Memory B cell (primary cell): ENCODE data around the gene MRPL22.
"Not testable (repeated sequence)": the region's sequence is repeated elsewhere in the genome, so short reads cannot be mapped to it uniquely, and the experiment has no call there.

Experiments used
- ATAC-seq: fragments of 150-1000 bp; cut with Tn5 transposase; 2 replicates; pipeline ENCODE4 v1.10.0; 2021; ENCODE audit warnings: low read depth, mild to moderate bottlenecking, moderate library complexity
- DNase-seq, 2 donors: peaks; one replicate each; pipeline ENCODE4 v3.0.0; 2022; ENCODE audit warnings: low spot score in 2 of 2
- H3K27ac Mint-ChIP-seq: one replicate; pipeline ENCODE4 v1.8.0; 2022; ENCODE audit warnings: mild to moderate bottlenecking, moderate library complexity, mixed read lengths
- H3K27me3 Mint-ChIP-seq: one replicate; pipeline ENCODE4 v1.8.0; 2022; ENCODE audit warnings: mixed read lengths
- H3K36me3 Mint-ChIP-seq: one replicate; pipeline ENCODE4 v1.8.0; 2022; ENCODE audit warnings: mild to moderate bottlenecking, mixed read lengths
- H3K4me1 Mint-ChIP-seq: one replicate; pipeline ENCODE4 v1.8.0; 2022; ENCODE audit warnings: mixed read lengths
- H3K4me3 Mint-ChIP-seq: one replicate; pipeline ENCODE4 v1.8.0; 2022; ENCODE audit warnings: mild to moderate bottlenecking, moderate library complexity, mixed read lengths
- H3K9me3 Mint-ChIP-seq: one replicate; pipeline ENCODE4 v1.8.0; 2022; ENCODE audit warnings: mixed read lengths

Gene MRPL22

GRCh38 chr5:154956712-154957111, 15.8 kb downstream of the MRPL22 start:
- Mint-ChIP-seq H3K36me3 (peaks cover 11% of the 10 kb centered on the region), H3K4me1 (no peaks in the 10 kb centered on the region), H3K4me3 (no peak overlapping the region), H3K27ac (no peak overlapping the region), H3K9me3 (no peaks in the 10 kb centered on the region), H3K27me3 (no peaks in the 10 kb centered on the region)
- ATAC-seq (no peak), DNase-seq (no peak)

GRCh38 chr5:154962494-154962893, 21.6 kb downstream of the MRPL22 start:
- Mint-ChIP-seq H3K27me3 (no peaks in the 10 kb centered on the region), H3K27ac (no peak overlapping the region), H3K4me3 (no peak overlapping the region), H3K9me3 (no peaks in the 10 kb centered on the region), H3K4me1 (no peaks in the 10 kb centered on the region), H3K36me3 (peaks cover 32% of the 10 kb centered on the region)
- DNase-seq (no peak), ATAC-seq (no peak)

DNA sequence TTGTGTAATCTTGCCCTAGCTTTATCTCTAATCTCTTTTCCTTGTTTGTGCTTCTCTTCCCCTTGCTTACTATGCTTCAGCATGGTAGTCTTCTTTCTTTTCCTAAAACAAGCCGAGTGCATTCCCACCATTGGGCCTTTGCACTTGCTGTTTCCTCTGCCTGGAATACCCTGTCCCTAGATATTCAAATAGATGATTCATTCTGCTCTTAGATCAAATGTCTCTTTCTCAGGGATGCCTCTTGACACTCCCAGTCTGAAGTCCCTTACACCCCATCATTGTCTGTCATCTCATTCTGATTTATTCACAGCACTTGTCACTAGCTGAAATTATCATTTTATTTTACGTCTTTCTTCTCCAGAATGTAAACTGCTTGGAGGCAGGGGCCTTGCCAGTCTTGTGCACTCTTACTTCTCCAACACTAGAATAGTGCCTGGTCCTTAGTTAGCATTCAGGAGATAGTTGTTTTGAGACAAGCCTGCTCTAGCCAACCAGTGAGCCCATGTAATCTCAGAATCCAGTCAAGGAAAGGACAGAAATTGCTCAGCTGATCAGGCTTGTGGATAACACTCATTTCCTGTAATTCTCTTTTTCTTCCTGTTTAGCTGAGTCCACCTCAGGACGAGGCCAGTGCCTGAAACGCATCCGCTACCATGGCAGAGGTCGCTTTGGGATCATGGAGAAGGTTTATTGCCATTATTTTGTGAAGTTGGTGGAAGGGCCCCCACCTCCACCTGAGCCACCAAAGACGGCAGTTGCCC, 25.4 kb downstream of the MRPL22 start:
- no peaks in the 10 kb centered on the region for H3K4me1 Mint-ChIP-seq
- no peak for ATAC-seq
- no peak overlapping the region for H3K4me3 Mint-ChIP-seq

DNA sequence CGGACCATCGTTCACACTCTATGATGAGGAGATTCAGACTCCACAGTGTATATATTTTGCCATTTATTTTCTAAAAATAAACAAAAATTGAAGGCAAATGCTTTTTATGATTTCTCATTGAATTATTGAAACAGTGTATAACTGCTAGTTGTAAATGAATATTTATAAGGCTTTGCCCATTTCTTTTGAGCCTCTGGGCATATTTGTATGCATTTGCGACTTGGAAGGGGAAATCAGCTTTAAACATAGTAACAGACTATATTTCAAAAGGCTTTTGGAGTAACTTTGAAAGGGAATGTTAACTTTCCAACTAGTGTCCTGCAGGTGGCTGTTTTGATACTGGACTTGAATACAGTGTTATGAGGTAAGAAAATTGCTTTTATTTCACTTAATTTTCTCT, 26.0 kb downstream of the MRPL22 start:
- ATAC-seq, result no peak
- peaks cover 32% of the 10 kb centered on the region for H3K36me3 Mint-ChIP-seq

More for the DNA sequence above, 25.4 kb downstream of the MRPL22 start:
- Mint-ChIP-seq H3K36me3 (peaks cover 34% of the 10 kb centered on the region), H3K27me3 (no peaks in the 10 kb centered on the region), H3K9me3 (no peaks in the 10 kb centered on the region), H3K27ac (no peak overlapping the region)
- no peak for DNase-seq

DNA sequence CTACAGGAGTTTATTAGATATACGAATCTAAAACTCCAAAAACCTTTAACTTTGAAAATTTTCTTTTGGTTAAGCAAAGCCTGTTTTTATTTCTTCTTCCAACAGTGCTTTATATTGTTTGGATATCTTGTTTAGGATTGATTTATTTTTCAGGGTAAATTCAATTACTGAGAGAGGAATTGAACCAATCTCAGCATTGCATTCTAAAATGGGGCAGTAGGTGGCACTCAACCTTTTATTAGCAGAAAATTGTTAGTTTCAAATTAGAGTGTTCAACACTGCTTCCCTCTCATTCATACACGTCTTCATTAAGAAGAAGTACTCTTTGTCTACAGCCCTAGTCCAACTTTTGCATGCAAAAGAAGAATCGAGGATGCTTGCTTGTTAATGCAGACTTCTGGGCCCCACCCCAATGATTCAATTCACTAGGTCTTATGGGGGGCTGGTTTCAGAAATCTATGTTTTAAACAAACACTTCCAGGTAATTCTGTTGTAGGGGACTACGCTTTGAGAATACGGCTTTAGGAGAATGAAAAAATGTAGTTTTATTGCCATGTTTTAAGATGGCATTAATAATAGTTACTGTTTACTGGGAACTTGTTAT, 26.6 kb downstream of the MRPL22 start:
- ATAC-seq (no peak), DNase-seq (no peak)
- no peak overlapping the region for H3K27ac Mint-ChIP-seq
- H3K4me3 Mint-ChIP-seq, result no peak overlapping the region
- H3K27me3 Mint-ChIP-seq, result no peaks in the 10 kb centered on the region
- peaks cover 30% of the 10 kb centered on the region for H3K36me3 Mint-ChIP-seq
- no peaks in the 10 kb centered on the region for H3K9me3 Mint-ChIP-seq
- H3K4me1 Mint-ChIP-seq, result no peaks in the 10 kb centered on the region

More for the DNA sequence above, 26.0 kb downstream of the MRPL22 start:
- Mint-ChIP-seq H3K4me3 (no peak overlapping the region), H3K27me3 (no peaks in the 10 kb centered on the region), H3K9me3 (no peaks in the 10 kb centered on the region), H3K4me1 (no peaks in the 10 kb centered on the region), H3K27ac (no peak overlapping the region)
- no peak for DNase-seq

GRCh38 chr5:154968953-154969352, 28.1 kb downstream of the MRPL22 start:
- H3K9me3 Mint-ChIP-seq, result no peaks in the 10 kb centered on the region

GRCh38 chr5:154970759-154971158, 29.9 kb downstream of the MRPL22 start:
- no peak overlapping the region for H3K27ac Mint-ChIP-seq
- no peaks in the 10 kb centered on the region for H3K9me3 Mint-ChIP-seq
- DNase-seq, result no peak
- H3K27me3 Mint-ChIP-seq, result no peaks in the 10 kb centered on the region
- H3K36me3 Mint-ChIP-seq, result peaks cover 17% of the 10 kb centered on the region
- H3K4me1 Mint-ChIP-seq, result no peaks in the 10 kb centered on the region
- H3K4me3 Mint-ChIP-seq, result no peak overlapping the region
- no peak for ATAC-seq

More at GRCh38 chr5:154968953-154969352, 28.1 kb downstream of the MRPL22 start:
- DNase-seq, result no peak
- no peaks in the 10 kb centered on the region for H3K27me3 Mint-ChIP-seq
- H3K4me1 Mint-ChIP-seq, result no peaks in the 10 kb centered on the region
- no peak overlapping the region for H3K27ac Mint-ChIP-seq
- peaks cover 24% of the 10 kb centered on the region for H3K36me3 Mint-ChIP-seq
- H3K4me3 Mint-ChIP-seq, result no peak overlapping the region
- ATAC-seq, result no peak

DNA sequence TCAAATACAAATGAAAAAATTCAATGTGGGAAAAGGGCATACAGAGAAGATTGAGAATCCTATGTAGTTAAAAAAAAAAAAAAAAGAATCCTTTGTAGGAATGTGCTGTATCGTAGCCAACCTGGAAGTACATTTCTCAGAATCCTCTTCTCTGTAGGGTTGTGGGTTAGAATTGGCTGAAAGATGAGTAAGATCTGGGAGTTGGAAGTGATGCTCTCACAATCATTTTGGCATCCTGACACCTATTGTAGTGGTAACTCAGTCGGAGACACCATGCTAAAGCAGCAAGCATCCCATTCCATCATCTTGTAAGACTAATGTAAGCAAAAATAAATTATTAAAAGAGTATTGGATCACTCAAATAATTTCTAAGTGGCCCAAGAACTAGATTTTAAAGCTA, 30.6 kb downstream of the MRPL22 start:
- no peak for DNase-seq
- ATAC-seq, result no peak
- H3K9me3 Mint-ChIP-seq, result no peaks in the 10 kb centered on the region
- peaks cover 12% of the 10 kb centered on the region for H3K36me3 Mint-ChIP-seq
- no peaks in the 10 kb centered on the region for H3K4me1 Mint-ChIP-seq
- H3K27me3 Mint-ChIP-seq, result no peaks in the 10 kb centered on the region
- no peak overlapping the region for H3K4me3 Mint-ChIP-seq
- no peak overlapping the region for H3K27ac Mint-ChIP-seq

DNA sequence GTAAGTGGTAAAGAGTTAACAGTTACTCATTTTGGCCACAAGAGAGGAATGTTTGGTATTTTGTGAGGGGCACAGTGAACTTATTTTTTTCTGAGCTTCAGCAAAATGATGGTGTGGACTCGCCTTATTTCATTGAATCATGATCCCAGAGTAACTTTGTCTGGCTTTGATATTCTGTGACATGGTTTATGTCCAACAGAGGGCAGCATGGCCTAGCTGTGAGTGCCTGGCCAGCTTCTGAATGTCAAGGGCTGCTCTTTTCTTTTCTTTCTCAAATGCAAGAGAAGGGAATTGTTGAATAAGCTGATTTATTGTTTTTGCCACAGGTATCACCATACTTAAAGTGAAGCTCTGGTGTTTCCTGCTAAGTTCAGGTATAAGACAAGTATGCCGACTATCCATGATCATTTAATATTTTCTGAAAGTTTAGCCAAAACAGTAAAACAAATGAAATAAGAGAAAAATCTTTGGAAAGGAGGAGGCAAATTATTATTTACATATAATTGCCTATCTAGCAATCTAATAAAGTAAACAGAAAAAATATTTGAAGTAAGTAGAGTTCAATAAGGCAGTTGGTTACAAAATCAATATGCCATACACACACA, 31.7 kb downstream of the MRPL22 start:
- H3K27me3 Mint-ChIP-seq, result no peaks in the 10 kb centered on the region
- H3K9me3 Mint-ChIP-seq, result no peaks in the 10 kb centered on the region
- no peak for DNase-seq
- no peaks in the 10 kb centered on the region for H3K4me1 Mint-ChIP-seq
- peaks cover 7% of the 10 kb centered on the region for H3K36me3 Mint-ChIP-seq
- ATAC-seq, result no peak
- H3K4me3 Mint-ChIP-seq, result no peak overlapping the region
- no peak overlapping the region for H3K27ac Mint-ChIP-seq

GRCh38 chr5:154976082-154976481, 35.2 kb downstream of the MRPL22 start:
- not testable (repeated sequence) for H3K9me3 Mint-ChIP-seq, H3K4me1 Mint-ChIP-seq, ATAC-seq, DNase-seq, H3K4me3 Mint-ChIP-seq, H3K36me3 Mint-ChIP-seq, H3K27me3 Mint-ChIP-seq, H3K27ac Mint-ChIP-seq

- Mint-ChIP-seq H3K4me1 (no peaks in the 10 kb centered on the region), H3K9me3 (no peaks in the 10 kb centered on the region), H3K4me3 (no peak overlapping the region), H3K36me3 (no peaks in the 10 kb centered on the region), H3K27me3 (peaks cover 4% of the 10 kb centered on the region), H3K27ac (no peak overlapping the region)
- ATAC-seq, result no peak
- DNase-seq, result no peak
These were observed 36.5 kb downstream of the MRPL22 start for GRCh38 chr5:154977409-154977808.

- H3K9me3 Mint-ChIP-seq, H3K36me3 Mint-ChIP-seq, DNase-seq, H3K27ac Mint-ChIP-seq, H3K27me3 Mint-ChIP-seq, ATAC-seq, H3K4me1 Mint-ChIP-seq, H3K4me3 Mint-ChIP-seq: not testable (repeated sequence)
These were observed 37.4 kb downstream of the MRPL22 start for GRCh38 chr5:154978294-154978693.

GRCh38 chr5:154984946-154985516, 44.2 kb downstream of the MRPL22 start:
- Mint-ChIP-seq H3K4me3 (no peak overlapping the region), H3K36me3 (no peaks in the 10 kb centered on the region), H3K27ac (no peak overlapping the region), H3K9me3 (no peaks in the 10 kb centered on the region), H3K4me1 (no peaks in the 10 kb centered on the region), H3K27me3 (peaks cover 7% of the 10 kb centered on the region)
- DNase-seq (no peak), ATAC-seq (no peak)

DNA sequence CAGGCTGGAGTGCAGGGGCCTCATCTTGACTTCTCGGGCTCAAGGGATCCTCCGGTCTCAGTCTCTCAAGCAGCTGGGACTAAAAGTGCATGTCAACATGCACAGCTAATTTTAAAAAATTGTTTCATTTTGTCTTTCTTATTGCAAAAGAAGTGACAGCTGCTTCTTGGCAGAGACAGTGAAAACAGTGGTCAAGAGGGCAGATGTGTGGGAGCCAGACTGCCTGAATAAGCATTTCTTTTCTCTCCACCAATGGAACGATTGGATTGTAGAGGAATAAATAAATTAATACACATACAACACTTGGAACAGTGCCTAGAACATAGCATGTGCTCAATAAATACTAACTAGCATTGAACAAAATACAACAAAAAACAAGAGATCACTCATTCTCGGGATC, 45.3 kb downstream of the MRPL22 start:
- DNase-seq (no peak), ATAC-seq (no peak)
- H3K27me3 Mint-ChIP-seq, result peaks cover 10% of the 10 kb centered on the region
- H3K4me3 Mint-ChIP-seq, result no peak overlapping the region
- H3K9me3 Mint-ChIP-seq, result no peaks in the 10 kb centered on the region
- H3K27ac Mint-ChIP-seq, result no peak overlapping the region
- H3K4me1 Mint-ChIP-seq, result no peaks in the 10 kb centered on the region
- no peaks in the 10 kb centered on the region for H3K36me3 Mint-ChIP-seq
